Activated CD8-positive, alpha-beta memory T cell treated with anti-CD3 and anti-CD28 coated beads for 24 hours (primary cell): ENCODE data around the gene RALB.
"Not testable (repeated sequence)": the region's sequence is repeated elsewhere in the genome, so short reads cannot be mapped to it uniquely, and the experiment has no call there.

Experiments used
- DNase-seq: peaks from one replicate; pipeline ENCODE4 v3.0.0-alpha.2; 2020

RALB gene

DNA sequence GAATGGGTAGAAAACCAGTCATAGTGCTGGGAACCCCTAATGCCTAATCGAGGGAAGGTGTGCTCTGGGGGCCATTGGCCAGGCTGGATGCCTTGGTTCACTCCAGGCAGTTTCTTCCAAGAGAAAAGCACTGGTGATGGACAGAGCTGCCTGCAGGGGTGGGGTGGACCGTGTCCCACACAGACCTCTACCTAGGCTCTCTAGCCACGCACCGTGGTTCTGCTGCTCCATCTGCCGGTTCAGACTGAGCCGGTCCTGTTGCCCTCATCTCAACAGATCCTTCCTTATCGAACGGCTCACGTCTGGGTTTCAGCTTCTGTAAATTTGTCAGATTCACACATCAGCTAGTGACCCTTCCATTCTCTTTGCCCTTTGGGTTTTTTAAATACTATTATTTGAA, 46.4 kb downstream of the RALB start:
- no peak for DNase-seq

GRCh38 chr2:120299561-120299960, 46.9 kb downstream of the RALB start:
- DNase-seq: no peak

DNA sequence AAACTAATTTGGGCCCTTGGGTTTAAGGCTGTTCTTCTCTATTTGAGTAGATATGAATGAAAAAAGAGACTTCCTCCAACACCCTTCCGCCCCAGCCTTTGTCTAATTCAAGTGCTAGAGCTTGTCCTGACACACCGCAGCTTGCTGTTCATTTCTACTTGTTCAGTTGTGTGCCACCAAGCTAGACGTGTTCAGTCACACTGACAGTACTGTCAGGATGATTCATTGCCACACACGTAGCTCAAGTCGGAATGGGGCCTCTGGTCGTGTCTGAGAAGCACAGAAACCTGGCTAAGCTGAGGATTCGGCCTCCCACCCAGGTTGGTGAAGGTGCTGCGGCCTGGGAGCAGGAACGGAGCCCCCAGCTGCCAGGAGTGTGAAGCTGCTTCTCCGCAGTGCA, 47.7 kb downstream of the RALB start:
- no peak for DNase-seq

GRCh38 chr2:120301284-120301683, 48.6 kb downstream of the RALB start:
- no peak for DNase-seq

GRCh38 chr2:120302301-120302700, 49.6 kb downstream of the RALB start:
- no peak for DNase-seq

DNA sequence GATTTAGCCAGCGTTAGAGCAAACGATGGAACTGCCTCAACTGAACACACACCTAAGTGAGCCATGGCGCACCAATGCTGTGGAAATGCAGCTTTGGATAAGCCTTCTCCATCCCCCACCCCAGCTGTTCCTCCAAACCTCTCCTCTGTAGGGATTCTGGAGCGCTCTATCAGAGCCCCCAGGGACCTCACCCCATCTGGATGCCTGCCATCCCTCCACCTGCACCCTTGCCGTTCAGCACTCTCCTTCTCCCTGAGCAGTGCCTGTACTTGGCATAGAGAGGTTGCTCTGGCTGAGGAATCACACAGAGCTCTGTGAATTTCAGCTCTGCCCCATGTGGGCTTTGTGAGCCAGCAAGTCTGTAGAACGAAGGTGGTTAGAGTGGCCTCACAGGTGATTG, 50.5 kb downstream of the RALB start:
- no peak for DNase-seq

DNA sequence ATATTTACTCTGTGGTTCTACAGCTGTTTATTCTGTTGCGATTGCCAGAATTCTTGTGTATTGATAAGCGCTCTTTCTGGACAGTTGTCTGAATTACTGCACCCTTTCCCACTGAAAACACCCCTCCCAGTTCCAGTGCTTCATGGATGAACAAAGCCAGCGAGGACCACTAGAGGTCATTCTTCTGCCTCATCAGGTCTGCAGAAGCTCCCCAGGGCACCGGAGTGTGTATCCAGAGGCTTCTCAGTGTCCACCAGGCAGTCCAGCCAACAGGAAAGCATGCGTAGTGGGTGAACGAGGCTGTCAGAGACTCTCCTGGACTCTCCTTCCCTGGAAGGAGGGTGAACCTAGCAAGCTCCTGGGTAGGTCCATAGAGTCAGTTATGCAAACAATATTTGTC, 52.6 kb downstream of the RALB start:
- no peak for DNase-seq

GRCh38 chr2:120305937-120306490, 53.4 kb downstream of the RALB start:
- DNase-seq: no peak

DNA sequence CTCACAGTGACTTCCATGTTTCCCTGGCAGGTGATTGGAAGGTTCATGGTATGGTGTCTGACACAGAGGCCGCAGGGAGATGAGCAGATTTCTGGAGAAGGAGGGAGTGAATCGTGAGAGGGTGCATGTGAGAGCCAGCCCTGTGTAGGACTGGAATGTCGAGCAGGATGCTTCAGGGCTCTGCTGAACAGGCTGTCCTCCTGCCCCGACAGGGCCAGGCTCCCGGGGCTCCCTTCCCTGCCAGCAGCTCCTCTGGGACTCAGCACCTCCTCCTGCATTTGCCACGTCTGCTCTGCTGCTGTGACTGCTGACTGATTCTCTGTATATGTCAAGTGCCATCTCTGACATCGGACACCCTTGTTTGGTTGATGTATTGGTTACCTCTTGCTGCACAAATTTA, 54.8 kb downstream of the RALB start:
- DNase-seq: no peak

DNA sequence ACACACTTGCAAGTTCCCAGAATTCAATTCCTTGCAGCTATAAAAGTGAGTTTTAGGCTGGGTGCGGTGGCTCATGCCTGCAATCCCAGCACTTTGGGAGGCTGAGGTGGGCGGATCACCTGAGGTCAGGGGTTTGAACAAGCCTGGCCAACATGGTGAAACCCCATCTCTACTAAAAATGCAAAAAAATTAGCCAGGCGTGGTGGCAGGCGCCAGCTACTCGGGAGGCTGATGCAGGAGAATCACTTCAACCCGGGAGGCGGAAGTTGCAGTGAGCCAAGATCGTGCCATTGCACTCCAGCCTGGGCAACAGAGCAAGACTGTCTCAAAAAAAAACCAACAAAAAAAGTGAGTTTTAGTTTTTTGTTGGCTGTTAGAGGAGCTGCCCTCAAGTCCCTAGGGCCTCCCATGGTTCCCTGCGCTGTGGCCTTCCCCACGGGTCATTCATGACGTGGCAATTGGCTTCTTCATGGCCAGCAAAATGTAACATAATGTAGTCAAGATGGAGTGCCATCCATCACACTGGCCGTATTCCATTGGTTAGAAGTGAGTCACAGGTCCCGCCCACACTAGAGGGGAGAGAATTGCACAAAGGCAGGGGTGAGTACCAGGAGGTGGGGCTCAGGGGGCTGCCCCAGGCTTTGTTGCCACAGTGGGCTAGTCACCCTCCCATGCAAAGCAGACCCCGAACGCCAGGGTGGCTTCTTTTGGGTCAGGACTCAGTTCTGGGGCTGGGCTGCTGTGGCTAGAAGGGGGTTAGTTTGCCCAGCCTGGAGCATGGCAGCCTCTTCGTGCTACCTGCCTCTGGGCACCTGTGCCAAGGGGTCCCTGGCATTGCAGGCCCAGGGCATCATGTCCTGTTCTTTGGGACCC, 55.6 kb downstream of the RALB start:
- DNase-seq: no peak

- no peak for DNase-seq
Measured at GRCh38 chr2:120310136-120310535, 57.5 kb downstream of the RALB start.

GRCh38 chr2:120310841-120311240, 58.2 kb downstream of the RALB start:
- DNase-seq: not testable (repeated sequence)

DNA sequence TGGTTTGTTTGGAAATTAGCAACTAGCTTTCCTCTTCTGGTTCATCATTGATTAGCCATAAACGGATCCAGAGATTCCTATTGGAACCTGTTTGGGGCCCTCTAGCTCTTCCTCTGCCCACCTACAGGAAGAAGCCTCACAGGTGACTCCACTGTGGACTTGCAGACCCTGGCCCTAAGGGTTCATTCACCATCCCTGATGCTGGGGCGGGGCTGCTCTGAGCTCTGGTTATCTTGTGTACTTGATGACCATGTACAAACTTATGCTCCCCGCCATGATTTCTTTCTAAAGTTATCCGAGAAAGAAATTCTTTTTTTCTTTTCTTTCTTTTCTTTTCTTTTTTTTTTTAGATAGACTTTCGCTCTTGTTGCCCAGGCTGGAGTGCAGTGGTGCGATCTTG, 59.4 kb downstream of the RALB start:
- DNase-seq: no peak

GRCh38 chr2:120312860-120313694, 60.4 kb downstream of the RALB start:
- DNase-seq: peak; percentile 90

DNA sequence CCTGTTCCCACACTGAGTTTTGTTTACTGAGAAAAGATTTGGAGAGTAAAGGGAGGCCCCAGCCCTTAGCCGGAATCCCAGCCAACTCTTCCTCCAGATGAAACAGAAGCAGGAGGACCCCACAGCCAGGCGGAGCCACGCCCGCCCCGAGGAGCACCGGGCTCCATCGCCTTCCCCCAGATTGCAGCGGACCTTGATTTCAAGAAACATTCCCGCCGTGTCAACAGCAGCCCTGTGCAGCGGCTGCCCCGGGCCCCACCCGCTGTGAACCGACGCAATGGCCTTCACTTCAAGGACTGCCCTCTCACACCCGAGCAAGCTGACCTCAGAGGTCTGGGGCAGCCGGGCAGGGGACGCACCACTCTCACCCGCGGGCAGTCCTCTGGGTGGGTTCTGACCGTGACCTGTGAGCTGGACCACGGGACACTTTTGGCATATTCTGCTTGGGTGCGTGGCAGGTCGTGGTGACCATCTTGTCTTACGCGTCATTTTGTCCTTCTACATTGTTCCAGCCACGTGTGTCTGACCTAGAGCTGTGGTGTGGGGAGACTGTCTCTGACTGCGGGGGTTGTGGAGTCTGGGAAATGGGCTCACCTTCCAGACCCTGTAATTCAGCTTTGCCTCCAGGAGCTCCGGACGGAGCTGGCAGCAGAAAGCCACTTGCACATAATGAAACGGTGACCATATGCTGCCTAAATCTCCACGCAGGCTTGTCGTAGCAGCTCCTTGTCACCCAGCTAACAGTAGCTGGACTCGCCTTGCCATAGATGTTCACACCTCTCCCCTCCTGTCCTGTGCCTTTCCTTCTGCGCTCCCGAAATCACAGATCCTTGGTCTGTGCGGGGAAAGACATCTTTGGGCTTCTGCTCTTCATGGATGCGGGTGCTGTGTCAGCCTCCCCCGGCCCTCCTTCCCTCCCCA, 61.3 kb downstream of the RALB start:
- no peak for DNase-seq

GRCh38 chr2:120314690-120315366, 62.2 kb downstream of the RALB start:
- no peak for DNase-seq

- no peak for DNase-seq
Measured at GRCh38 chr2:120315367-120316033, 62.8 kb downstream of the RALB start.

DNA sequence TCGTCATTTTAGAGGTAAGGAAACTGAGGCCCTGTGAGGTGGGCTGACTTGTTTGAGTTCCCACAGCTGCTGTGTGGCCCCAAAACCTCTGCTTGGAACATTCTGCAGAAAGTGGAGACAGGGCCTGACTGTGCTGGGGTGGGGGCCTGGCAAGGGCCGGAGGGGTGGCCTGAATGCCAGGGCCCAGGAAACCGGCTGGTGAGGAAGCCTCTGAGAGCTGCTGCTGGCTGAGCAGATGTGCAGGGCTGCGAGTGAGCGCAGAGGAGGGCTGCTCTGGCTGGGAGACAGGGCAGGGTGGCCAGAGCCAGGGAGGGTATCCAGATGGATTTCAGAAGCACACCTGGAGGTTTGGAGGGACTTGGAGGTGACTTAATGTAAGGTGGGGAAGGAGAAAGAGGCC, 63.4 kb downstream of the RALB start:
- no peak for DNase-seq

DNA sequence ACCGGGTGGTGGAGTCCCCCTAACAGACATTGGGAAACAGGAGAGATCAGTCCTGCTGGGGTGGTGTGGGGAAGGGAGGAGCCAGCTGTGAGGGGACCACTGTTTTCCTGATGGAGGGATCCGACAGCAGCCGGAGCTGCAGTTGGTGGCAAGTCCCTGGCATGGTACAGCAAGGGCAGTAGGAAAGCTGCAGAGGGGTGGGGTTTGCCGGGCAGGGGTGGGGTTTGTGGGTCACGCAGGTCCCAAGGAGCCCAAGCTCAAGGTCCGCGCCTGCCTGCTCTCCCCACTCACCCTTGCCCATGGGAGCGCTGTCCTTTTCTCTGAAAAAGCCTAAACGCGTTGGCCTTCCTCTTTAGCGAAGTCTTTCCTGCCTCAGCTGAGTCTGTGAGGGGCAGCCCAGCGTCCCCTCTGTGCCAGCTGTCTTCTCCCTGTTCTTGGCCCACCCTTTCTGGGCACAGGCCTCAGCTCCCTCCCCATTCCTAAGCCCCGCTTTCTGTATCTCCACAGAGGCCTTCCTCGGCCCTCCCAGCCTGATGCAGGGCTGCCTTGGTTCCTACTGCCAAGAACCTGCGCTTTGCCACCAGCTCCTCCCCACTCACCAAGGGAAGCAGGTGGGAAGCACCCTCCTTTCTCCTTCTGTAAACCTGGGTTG, 64.0 kb downstream of the RALB start:
- no peak for DNase-seq

DNA sequence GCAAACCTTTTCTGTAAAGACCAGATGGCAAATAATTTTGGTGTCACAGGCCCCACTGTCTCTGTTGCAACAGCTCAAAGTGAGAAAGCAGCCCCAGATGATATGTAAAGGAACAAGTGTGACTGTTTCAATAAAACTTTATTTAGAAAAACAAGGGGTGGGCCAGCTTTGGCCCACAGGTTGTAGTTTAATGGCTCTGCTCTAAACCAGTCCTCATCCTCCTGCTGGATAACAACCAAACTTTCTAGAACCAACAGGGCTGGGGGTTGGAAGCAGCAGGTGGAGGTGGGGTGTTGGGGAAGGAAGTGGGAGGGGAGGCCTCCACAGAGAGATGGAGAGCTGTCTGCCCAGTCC, 64.5 kb downstream of the RALB start:
- DNase-seq: no peak

GRCh38 chr2:120317916-120318315, 65.3 kb downstream of the RALB start:
- no peak for DNase-seq
